Nucleus accumbens (tissue), 56 donors: ENCODE measurements around the gene SUGCT.

ENCODE experiments used
- DNase-seq, 56 donors: peaks; one replicate each; lab custom pipeline; 2025; lab: John Stamatoyannopoulos, UW

SUGCT gene

GRCh38 chr7:40746841-40747556 is 612.2 kb downstream of the SUGCT start:
- peak in 2 of 56 donors; percentile 10 to 13 for DNase-seq

- no peak for DNase-seq
Observed at GRCh38 chr7:40747856-40748255, 613.1 kb downstream of the SUGCT start.

- no peak for DNase-seq
Observed at GRCh38 chr7:40749877-40750276, 615.1 kb downstream of the SUGCT start.

- DNase-seq, result no peak
Observed at GRCh38 chr7:40753455-40753854, 618.6 kb downstream of the SUGCT start.

GRCh38 chr7:40755438-40755837 is 620.6 kb downstream of the SUGCT start:
- no peak for DNase-seq

GRCh38 chr7:40757109-40757508 is 622.3 kb downstream of the SUGCT start:
- DNase-seq, result no peak

- no peak for DNase-seq
Observed at GRCh38 chr7:40758590-40758989, 623.8 kb downstream of the SUGCT start.

GRCh38 chr7:40760293-40760964 is 625.6 kb downstream of the SUGCT start:
- DNase-seq, result no peak

GRCh38 chr7:40760987-40761386 is 626.2 kb downstream of the SUGCT start:
- peak in 19 of 56 donors; percentile 4 to 81 (median 26) for DNase-seq

GRCh38 chr7:40761762-40762560 is 627.2 kb downstream of the SUGCT start:
- peak in 1 of 56 donors; percentile 6 for DNase-seq

GRCh38 chr7:40763319-40764287 is 628.8 kb downstream of the SUGCT start:
- no peak for DNase-seq

- no peak for DNase-seq
Observed at GRCh38 chr7:40765639-40766038, 630.8 kb downstream of the SUGCT start.

- no peak for DNase-seq
Observed at GRCh38 chr7:40772096-40772495, 637.3 kb downstream of the SUGCT start.

GRCh38 chr7:40773656-40774055 is 638.9 kb downstream of the SUGCT start:
- no peak for DNase-seq

GRCh38 chr7:40775877-40776276 is 641.1 kb downstream of the SUGCT start:
- DNase-seq, result no peak

GRCh38 chr7:40777730-40778312 is 643.0 kb downstream of the SUGCT start:
- DNase-seq, result no peak

GRCh38 chr7:40780460-40780859 is 645.7 kb downstream of the SUGCT start:
- DNase-seq, result no peak

- DNase-seq, result no peak
Observed at GRCh38 chr7:40782836-40783235, 648.0 kb downstream of the SUGCT start.

- DNase-seq, result no peak
Observed at GRCh38 chr7:40784176-40784575, 649.4 kb downstream of the SUGCT start.

GRCh38 chr7:40786909-40787308 is 652.1 kb downstream of the SUGCT start:
- no peak for DNase-seq
